Measurements from ENCODE around the gene ACTL10. TPM values are rescaled to one million over a fixed set of nuclear protein-coding genes. Genes with fewer than 3 reads are reported as not detected.

Gene ACTL10
- polyA plus RNA-seq, 3 donors, result 0.45 to 0.71 (median 0.50) TPM

DNA sequence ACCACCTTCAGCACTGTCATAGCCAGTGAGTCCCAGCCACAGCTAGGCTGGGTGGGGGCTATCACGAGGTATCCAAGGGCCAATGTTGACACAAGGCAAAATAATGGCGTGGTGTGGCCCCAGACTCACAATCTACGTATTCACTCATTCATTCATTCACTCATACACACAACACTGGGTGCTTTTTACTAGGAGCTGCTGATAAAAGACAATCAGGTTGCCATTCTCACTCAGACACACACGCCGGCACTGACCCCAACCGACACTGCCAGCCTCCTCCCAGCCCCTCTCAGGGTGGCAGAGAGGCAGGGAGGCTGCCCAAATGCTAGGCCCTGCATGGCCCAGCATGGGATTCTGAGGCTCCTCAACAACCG lies 6.1 kb upstream of the ACTL10 start:
- DNase-seq, result no peak

DNA sequence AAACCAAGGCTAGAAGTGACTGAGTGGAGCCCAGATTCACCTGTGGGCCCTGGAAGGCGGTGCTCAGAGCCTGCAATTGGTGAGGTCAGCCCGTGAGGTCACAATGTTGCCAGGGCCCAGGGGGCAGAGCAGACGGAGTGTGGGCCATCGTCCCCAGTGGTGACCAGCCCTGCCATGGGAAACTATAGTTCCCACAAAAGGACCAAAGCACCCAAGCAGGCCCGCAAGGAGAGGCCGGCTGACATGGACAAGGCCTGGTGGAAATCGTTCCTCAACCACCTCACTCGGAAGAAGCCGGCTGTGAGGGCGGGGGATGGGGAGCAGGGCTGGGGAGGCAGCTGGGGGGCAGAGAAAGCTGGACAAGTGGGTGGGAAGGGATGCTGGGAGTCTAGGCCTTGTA lies 4.6 kb upstream of the ACTL10 start, which contains the start of gene C20orf144:
Gene C20orf144, plus strand, starts transcription at position 156 of the 400 bp plus-strand sequence. Its CDS starts 19 bp downstream, at position 175.
- no peak for DNase-seq

- DNase-seq, result peak; percentile 75
Observed at GRCh38 chr20:33663161-33664084, 3.3 kb upstream of the ACTL10 start.

- DNase-seq, result no peak
Observed at GRCh38 chr20:33664085-33664761, 2.5 kb upstream of the ACTL10 start.

DNA sequence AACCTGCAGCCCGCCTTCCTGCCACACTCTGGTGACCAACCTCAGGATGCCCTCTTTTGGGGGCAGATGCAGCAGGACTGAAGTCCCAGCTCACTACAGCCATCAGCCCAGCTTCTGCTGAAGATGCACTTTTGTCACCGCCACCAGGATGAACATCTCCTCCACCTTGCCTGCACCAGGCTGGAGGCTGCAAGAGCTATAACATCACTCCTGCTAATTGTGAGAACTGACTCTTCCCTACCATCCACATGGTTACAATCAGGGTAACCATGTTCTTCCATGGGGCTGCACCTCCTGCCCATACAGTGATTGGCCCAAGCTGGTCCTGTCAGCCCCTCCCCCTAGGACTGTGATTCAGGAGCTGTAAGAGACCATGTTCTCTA lies 2.0 kb upstream of the ACTL10 start:
- no peak for DNase-seq

DNA sequence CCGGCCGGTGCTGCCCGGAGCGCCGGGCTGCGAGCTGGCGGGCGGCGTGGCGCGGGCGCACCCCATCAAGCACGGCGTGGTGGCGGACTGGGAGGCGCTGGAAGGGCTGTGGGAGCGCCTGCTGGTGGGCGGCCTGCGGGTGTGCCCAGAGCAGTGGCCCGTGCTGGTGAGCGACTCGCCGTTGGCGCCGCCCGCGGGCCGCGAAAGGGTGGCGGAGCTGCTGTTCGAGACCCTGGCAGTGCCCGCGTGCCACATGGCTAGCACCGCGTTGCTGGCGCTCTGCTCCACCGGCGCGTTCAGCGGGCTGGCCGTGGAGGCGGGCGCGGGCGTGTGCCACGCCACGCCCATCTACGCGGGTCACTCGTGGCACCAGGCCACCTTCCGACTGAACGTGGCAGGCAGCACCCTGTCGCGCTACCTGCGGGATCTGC lies 517 bp downstream of the ACTL10 start:
- DNase-seq, result no peak

- DNase-seq, result peak; percentile 59
Observed at GRCh38 chr20:33667676-33668465, 1.1 kb downstream of the ACTL10 start.

DNA sequence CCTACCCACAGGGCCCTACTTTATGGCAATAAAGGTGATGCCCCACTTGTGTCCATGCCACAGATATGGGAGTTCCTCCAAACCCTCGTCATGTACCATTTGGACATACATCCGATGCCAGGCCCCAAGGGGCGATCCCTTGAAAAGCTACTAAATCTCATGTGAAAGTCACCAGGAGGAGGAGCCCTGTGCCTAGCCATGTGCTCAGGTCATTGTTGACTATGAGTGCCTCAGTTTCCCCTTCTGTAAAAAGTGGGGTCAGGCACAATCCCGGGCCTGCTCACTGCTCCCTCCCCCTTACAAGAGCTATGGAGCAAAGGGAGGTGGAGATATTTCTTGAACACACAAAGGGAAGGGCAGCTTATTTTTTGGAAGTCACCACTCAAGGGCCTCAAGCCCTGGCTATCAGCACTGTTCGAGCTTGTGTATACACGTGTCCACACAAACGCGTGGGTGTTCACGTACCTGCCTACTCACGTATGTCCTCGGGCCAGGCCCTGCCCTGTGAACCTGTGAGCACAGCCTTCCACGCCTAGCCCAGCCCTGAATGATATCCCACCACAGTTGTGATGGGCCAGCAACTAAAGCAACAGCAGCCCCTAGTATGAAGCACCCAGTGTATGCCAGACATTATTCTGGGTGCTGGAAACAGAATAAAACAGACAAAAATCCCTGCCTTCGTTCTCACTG lies 1.9 kb downstream of the ACTL10 start:
- DNase-seq, result no peak

GRCh38 chr20:33669224-33669623 lies 2.5 kb downstream of the ACTL10 start:
- DNase-seq, result no peak

DNA sequence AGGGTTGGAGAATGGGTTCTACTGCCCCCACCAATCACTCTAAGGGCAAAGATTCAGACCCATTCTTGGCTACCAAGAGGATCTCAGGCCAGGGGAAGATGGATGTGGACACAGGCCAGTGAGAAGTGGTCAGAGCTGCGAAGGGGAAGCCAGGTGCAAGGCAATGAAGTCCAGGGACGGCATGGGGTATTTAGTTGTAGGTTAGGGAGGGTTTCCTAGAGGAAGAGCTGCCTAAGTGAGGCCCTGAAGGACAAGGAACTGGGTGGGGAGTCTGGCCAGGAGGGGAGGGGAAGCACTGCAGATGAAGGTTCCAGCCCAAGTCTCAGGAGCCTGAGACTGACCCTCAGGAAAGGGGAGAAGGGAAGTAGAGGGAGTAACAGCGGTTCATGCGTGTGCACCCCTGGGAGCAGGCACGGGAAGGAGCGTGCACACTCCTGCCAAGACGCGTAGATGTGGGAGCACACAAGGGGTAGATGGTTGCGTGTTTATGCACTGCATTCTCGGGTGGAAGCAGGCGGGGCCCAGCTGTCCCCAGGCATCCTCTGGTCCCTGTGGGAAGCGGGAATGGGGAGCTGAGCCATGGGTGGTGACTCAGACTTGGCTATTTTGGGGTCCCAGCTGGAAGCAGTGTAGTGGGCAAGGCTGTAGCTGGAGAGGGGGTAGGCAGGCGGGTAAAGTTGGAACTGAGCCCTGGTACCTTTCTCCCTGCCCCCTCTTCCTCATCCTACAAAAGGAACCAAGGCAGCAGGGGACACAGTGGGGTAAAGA lies 3.3 kb downstream of the ACTL10 start:
- no peak for DNase-seq

GRCh38 chr20:33670715-33671499 lies 4.2 kb downstream of the ACTL10 start:
- DNase-seq, result no peak

DNA sequence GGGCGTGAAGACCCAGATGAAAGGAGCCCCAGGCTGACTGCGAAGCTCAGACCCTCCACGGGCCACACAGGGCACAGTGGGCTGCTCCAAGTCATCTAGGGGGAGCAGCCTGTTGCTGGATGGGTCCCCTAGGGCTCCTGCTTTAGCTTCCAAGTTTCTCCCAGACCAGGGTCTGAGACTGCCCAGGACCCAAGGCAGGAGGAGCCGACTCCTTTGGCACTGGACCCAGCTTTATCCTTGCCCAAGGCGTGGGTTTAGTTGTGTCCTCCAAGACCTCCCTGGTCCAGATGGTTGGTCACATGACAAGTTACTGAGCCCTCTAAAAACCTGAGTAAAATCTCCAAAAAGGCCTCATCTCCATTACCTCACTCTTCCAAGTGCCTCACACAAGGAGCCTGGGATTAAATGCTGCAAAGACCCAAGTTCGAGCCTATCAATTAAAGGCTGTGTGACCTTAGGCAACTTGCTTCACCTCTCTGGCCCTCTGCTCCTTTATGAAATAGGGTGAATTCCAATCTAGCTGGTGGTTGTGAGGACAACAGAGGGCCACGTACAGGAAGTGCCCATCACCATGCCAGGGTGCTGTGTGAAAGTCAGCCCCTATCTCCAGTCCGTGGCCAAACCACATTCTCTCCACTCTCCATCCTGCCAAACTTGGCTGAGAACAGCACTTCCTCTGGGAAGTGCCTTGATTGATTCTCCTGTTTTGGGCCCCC lies 5.0 kb downstream of the ACTL10 start:
- DNase-seq, result no peak

DNA sequence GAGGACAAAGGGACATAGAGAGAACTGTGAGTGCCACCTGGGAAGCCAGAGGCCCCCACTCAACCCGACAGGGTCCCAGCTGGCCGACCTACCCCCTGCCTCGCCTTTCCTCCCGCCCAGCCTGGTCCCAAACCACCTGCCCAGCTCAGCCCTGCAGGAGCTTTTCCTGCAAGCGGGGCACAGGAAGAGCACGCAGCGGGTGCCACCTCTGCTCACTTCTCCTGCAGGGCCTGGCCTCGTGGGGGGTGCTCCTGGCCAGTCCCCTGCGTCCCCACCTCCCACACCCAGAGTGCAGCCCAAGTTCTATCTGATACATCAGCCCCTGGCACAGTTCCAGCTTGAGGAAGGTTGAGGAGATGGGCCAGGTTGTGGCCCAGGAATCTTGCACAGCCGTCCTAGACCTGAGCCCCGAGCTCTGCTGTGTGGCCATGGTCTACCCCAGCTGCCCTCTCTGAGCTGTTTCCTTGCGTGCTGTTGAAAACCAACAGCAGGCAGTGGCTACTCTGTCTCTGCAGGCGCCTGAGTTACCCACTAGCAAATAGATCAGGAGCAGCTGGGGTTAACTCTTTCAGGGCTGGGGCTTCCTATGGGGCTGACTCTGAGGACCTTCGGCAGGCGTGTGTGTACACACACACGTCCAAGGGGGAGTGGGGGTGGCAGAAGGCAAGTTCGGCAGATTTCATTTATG lies 5.8 kb downstream of the ACTL10 start:
- no peak for DNase-seq

- no peak for DNase-seq
Observed at GRCh38 chr20:33673114-33673409, 6.3 kb downstream of the ACTL10 start.

DNA sequence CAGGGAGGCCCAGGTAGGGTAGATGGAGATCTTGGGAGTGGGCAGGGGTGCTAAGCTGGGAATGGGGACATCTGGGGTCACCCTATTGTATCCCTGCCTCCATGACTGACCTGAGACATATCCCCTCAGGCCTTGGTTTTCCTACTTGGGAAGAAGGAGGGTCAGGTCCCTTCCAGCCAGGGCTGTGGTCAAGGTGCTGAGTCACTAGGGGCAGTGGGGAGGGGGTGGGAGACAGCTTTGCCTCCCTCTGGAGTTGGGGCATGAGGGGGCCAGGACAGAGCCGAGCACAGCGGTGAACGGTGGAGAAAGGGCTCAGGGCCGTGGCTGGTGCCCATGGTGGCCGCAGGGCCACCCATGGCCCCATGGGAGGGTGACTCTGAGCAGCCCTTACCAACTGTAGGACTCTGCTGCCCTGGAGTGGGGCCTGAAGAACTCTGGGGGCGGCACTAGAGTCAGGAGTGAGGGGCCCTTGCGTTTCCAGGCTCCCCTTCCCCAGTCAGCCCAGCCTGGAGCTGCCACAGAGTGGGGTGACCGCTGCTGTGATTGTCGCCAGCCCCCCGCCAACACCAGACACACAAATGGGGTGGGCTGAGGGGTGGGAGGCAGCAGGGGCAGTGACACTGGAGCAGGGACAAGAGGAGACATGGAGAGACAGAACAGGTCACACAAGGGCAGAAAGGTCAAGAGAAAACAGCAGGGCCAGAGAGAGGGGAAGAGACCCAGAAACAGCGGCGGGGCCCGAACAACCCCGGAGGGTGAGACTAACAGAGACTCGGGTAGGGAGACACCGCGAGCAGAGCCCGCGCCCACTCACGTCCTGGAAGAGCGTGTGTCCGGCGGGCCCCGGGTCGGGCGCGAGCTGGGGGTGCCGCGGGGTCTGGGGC lies 6.9 kb downstream of the ACTL10 start:
- no peak for DNase-seq

GRCh38 chr20:33674294-33675135 lies 7.8 kb downstream of the ACTL10 start, which contains the start of gene NECAB3:
Gene NECAB3 (minus strand): TSS chr20:33674428. CDS start chr20:33674352, 76 bp downstream.
- DNase-seq, result peak; percentile 80
